Measurements from ENCODE around the gene TACR2.

TACR2 gene

GRCh38 chr10:69449841-69450240, 33.1 kb upstream of the TACR2 start:
- no peak overlapping the region for H3K4me3 ChIP-seq (ENCODE audit: low read depth, low read length)
- peak; percentile 58 for TF ChIP-seq CTCF (IDR thresholded peaks at IDR 0.05; ENCODE audit: borderline replicate concordance, insufficient read depth, low read depth, low read length)

- no peak for TF ChIP-seq CTCF (IDR thresholded peaks at IDR 0.05; ENCODE audit: borderline replicate concordance, insufficient read depth, low read depth, low read length)
- H3K4me3 ChIP-seq (ENCODE audit: low read depth, low read length), result no peak overlapping the region
Measured at GRCh38 chr10:69446650-69447151, 30.0 kb upstream of the TACR2 start.

GRCh38 chr10:69446229-69446628, 29.5 kb upstream of the TACR2 start:
- no peak overlapping the region for H3K4me3 ChIP-seq (ENCODE audit: low read depth, low read length)
- TF ChIP-seq CTCF (IDR thresholded peaks at IDR 0.05; ENCODE audit: borderline replicate concordance, insufficient read depth, low read depth, low read length), result no peak

GRCh38 chr10:69445041-69445440, 28.3 kb upstream of the TACR2 start:
- TF ChIP-seq CTCF (IDR thresholded peaks at IDR 0.05; ENCODE audit: borderline replicate concordance, insufficient read depth, low read depth, low read length), result no peak
- no peak overlapping the region for H3K4me3 ChIP-seq (ENCODE audit: low read depth, low read length)

- no peak for TF ChIP-seq CTCF (IDR thresholded peaks at IDR 0.05; ENCODE audit: borderline replicate concordance, insufficient read depth, low read depth, low read length)
- no peak overlapping the region for H3K4me3 ChIP-seq (ENCODE audit: low read depth, low read length)
Measured at GRCh38 chr10:69443354-69443753, 26.6 kb upstream of the TACR2 start.

- H3K4me3 ChIP-seq (ENCODE audit: low read depth, low read length), result no peak overlapping the region
- TF ChIP-seq CTCF (IDR thresholded peaks at IDR 0.05; ENCODE audit: borderline replicate concordance, insufficient read depth, low read depth, low read length), result no peak
Measured at GRCh38 chr10:69439813-69440506, 23.2 kb upstream of the TACR2 start.

- no peak overlapping the region for H3K4me3 ChIP-seq (ENCODE audit: low read depth, low read length)
- TF ChIP-seq CTCF (IDR thresholded peaks at IDR 0.05; ENCODE audit: borderline replicate concordance, insufficient read depth, low read depth, low read length), result no peak
Measured at GRCh38 chr10:69439350-69439739, 22.6 kb upstream of the TACR2 start.
